HG03095 (cell line): ENCODE results near the gene ARFGAP1.

ENCODE experiments used
- ATAC-seq: cut with Tn5 transposase; IDR thresholded peaks from one replicate; pipeline ENCODE4 v1.9.1; 2021; ENCODE audit warnings: moderate library complexity; ENCODE audit not compliant: unreplicated experiment

Gene ARFGAP1

GRCh38 chr20:63289311-63290135 is 16.9 kb downstream of the ARFGAP1 start:
- no peak for ATAC-seq

DNA sequence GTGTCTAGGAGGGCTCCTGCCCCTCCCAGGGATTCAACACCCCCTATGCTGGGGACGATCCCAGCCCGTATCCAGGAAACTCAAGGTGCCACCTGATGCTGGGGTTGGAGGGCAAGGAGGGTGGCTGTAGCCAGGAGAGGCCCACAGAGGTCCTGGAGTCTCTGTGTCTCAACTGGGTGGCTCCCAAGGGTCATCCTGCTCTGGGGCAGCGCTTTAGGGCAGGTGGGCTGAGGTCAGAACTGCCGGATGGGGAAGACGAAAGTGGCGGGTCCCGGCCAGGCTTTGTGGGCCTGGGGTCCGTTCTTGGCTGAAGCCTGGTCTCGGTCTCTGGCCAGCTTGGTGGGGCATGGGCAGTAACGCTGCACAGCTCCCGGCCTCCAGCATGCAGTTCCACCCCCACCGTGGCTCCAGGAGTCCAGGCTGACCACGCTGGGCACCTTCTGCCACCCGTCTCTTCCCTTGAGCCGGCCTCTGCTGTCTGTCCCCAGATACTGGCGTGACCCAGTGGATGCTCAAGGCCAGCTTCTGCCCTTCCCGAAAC is 17.6 kb downstream of the ARFGAP1 start:
- ATAC-seq, result no peak

GRCh38 chr20:63290677-63291472 is 18.3 kb downstream of the ARFGAP1 start:
- no peak for ATAC-seq

- no peak for ATAC-seq
Measured at GRCh38 chr20:63291811-63292210, 19.2 kb downstream of the ARFGAP1 start.

- ATAC-seq, result no peak
Measured at GRCh38 chr20:63292292-63292701, 19.7 kb downstream of the ARFGAP1 start.

- no peak for ATAC-seq
Measured at GRCh38 chr20:63292904-63293303, 20.3 kb downstream of the ARFGAP1 start, which contains the start of gene COL20A1. Gene COL20A1 (plus strand): TSS chr20:63293186. CDS start chr20:63295108, 1,922 bp downstream.

DNA sequence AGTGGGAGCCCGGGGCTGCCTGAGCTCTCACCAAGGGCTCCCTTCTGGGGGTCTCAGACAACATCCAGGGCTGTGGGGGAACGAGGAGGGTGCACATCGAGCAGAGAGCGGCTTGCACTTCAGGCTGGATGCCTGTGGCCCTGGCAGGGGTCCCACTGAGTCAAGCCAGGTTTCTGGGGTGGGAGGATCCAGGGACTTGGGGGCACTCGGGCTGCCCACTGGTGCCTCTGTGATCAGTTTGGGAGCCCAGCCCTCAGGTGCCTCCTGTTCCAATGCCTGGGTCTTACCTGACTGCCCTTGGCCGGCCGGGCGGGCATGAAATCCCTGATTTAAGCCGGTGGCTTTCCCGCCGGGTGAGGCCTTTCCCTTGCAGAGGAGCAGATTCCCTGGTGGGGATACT is 20.8 kb downstream of the ARFGAP1 start:
- ATAC-seq, result no peak

DNA sequence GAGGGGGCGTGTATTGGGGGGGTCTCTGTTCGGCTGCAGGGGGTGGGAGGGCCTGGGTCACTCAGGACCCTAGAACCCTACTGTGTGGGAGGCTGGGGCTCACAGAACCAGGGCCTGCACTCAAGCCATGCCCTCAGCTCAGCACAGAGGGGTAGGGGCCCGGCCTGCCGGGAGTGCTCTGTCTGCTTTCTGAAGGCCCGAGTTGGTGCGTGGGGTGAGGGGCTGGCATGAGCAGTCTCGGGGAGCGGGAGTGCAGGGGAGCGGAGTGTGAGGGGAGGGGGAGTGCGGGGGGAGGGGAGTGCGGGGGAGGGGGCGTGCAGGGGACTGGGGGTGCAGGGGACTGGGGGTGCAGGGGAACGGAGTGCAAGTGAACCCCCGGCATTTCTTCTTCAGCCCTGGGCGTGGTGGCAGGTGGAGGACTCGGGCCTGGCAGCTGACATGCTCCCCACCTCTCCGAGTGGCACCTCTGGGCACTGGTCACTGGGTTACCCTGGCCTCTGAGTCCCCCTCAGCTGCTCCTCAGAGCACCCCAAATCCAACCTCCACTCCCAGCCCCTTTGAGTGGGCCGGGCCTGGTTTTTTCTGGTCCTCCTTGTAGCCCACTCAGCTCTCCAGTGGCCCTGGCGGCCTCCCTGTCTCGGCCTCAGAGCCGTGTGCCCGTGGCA is 21.4 kb downstream of the ARFGAP1 start:
- ATAC-seq, result no peak

DNA sequence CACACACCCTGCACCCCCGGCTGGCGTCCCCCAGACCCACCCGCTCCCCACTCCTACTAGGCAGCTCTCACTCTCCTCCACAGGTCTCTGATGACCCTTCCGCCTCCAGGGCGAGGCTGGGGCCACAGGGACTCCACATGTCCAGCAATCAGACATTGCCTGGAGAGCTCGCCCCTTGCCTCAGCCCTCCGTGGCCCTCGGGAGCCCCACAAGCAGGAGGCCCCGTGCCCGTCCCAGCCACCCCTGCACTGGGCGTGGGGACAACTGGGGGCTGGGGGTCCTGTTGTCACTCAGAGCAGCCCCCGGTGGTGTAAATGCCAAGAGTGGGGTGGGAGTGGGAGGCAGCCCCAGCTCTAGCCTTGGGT is 21.9 kb downstream of the ARFGAP1 start:
- no peak for ATAC-seq

DNA sequence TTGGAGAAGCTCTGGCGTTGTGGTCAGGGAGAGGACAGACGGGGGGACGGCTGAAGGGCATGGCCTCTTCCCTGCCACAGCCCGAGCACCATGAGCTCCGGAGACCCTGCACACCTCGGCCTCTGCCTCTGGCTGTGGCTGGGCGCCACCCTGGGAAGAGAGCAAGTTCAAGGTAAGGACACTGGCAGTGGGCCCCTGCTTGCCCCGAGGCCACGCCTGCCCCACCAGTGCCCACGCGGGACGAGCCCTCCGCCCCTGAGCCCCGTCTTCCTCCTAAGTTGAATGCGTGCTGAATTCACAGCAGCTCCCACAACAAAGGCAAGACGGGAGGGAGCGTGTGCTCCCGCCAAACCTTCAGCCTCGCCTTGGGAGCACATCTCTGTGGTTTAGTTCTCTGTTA is 22.4 kb downstream of the ARFGAP1 start:
- no peak for ATAC-seq

DNA sequence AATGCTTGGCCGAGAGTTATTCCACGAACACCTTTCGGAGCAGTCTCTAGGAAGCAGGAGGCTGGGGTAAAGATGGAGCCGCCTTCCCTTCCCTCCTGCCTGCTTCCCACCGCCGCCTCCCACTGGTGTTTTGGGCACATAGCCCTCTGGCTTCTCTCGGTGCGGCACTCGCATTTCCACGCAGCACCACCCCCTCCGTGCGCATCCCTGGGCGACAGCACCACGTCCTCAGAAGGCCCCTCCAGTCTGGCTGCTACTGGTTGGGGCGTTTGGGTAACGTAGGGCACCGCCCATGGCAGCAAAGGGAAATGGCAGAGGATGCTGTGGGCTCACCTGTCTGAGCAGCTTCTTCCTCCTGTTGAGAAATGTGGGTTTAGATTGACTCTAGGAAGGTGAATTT is 22.8 kb downstream of the ARFGAP1 start:
- no peak for ATAC-seq

DNA sequence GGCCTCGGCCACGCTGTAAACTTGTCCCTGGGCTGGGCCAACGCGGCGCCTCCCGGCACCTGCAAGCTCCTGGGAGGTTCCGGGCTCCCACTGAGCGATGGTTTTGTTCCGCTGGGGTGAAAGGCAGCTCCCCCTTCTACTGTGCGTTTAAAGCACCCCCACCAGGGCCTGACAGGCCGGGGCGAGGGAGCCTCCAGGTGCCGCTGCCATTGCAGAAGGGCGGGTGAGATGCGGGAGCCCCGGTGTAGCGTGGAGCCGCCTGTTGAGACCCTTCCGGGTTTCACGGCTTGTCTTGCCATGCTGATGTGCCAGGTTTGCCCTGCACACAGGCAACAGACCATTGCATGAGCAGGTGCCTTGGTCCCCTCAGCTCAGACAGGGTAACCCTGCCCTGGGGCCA is 23.2 kb downstream of the ARFGAP1 start:
- no peak for ATAC-seq

- no peak for ATAC-seq
Measured at GRCh38 chr20:63296531-63297299, 24.1 kb downstream of the ARFGAP1 start.

- no peak for ATAC-seq
Measured at GRCh38 chr20:63297371-63297781, 24.8 kb downstream of the ARFGAP1 start.

DNA sequence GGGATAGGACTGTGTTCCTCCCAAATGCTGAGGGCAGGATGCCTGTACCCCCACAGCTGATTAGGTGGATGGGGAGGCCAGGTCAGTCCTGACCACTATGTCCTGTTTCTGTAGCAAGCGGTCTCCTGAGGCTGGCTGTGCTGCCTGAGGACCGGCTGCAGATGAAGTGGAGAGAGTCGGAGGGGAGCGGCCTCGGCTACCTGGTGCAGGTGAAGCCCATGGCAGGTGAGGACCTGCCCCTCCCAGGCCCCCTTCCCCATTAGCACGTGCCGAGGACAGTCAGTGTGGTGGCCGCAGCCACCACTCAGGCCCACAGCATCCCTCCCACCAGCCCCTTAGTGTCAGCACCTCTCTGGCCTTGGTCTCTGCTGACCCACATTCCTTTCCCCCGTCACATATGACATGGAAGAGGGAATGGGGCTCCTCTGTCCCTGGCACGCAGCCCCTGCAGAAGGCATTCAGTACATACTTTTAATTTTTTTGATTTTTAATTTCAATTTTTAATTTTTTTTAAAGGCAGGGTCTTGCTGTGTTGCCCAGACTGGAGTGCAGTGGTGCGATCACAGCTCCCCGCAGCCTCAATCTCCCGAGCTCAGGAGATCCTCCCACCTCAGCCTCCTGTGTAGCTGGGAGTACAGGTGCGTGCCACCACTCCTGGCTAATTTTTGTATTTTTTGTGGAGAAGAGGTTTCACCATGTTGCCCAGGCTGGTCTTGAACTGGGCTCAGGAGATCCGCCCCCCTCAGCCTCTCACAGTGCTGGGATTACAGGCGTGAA is 25.4 kb downstream of the ARFGAP1 start:
- ATAC-seq, result no peak

DNA sequence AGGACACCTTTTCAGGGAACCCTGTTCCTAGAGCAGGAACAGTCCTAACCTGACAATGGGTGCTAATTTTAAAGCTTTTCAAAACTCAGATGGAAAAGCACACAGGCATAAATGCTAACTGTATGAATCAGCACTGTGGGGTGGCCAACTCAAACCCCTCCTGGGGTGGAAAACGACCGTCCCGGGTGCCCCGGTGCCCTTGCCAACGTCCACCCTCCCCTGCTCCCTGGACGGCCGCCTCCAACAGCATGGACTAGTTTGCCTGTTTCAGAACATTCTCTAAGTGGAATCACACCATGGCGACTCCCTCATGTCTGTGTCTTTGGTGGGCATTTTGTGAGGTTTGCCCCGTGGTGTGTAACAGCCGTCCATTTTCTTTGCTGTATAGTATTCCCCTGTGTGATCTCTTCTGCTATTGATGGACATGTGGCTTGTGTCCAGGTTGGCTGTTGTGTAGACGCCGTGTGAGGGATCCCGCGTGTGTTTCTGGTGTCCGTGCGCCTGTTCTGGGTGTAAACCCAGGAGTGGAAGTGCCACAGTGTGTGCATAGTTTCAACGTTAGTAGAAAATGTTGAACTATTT is 26.2 kb downstream of the ARFGAP1 start:
- ATAC-seq, result no peak

GRCh38 chr20:63301671-63302070 is 29.1 kb downstream of the ARFGAP1 start:
- no peak for ATAC-seq

DNA sequence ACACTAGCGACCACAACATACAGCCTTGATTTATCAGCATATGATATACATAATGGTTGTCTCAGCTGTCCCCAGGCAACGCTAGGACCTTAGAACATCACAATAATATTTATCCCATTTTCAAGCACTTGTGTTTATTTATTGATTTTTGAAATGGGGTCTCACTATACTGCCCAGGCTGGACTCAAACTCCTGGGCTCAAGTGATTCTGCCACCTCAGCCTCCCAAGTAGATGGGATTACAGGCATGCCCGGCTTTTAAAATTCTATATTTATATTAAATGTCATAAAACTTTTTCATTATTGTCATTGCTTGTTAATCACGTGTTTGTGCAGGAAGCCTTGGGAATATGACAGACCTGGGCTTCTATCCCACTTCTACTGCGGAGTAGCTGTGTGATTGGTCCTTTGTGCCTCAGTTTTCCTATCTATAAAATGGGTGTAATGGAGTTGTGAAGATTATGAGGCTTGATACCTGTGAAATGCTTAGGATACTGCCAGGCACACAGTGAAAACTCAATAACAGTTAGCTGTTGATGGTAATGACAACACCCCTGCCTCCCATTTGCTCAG is 30.6 kb downstream of the ARFGAP1 start:
- no peak for ATAC-seq

- ATAC-seq, result no peak
Measured at GRCh38 chr20:63305393-63305792, 32.8 kb downstream of the ARFGAP1 start.
